Prostate gland (tissue), 2 donors: ENCODE measurements around the gene OAS3. TPM values are rescaled to one million over a fixed set of nuclear protein-coding genes. Genes with fewer than 3 reads are reported as not detected.

Experiments
- DNase-seq: peaks from one replicate; pipeline ENCODE4 v3.0.0-alpha.2; 2019; ENCODE audit warnings: low spot score
- H3K27ac ChIP-seq, 2 donors: fragments of 200-600 bp; sonication (generic); 2 replicates each; pipeline ENCODE4 v1.5.1; 2017 to 2019
- H3K27me3 ChIP-seq: fragments of 200-600 bp; sonication (generic); replicated peaks from 2 replicates; pipeline ENCODE4 v1.5.1; 2019; ENCODE audit not compliant: insufficient read depth
- H3K36me3 ChIP-seq, 2 donors: fragments of 200-600 bp; sonication (generic); 1 replicate in 1 of 2; 2 replicates in 1 of 2; pipeline versions ENCODE4 v1.5.1 to v1.8.1; 2017 to 2019
- H3K4me1 ChIP-seq: fragments of 200-600 bp; sonication (generic); replicated peaks from 2 replicates; pipeline ENCODE4 v1.5.1; 2019
- H3K4me3 ChIP-seq, 2 donors: fragments of 200-600 bp; sonication (generic); 2 replicates each; pipeline ENCODE4 v1.5.1; 2017 to 2019
- H3K9me3 ChIP-seq: fragments of 200-600 bp; sonication (generic); 2 replicates; pipeline ENCODE4 v1.5.1; 2017
- POLR2A ChIP-seq: fragments of 450-650 bp; IDR thresholded peaks from one replicate; pipeline ENCODE4 v1.6.1; 2016; ENCODE audit warnings: antibody characterized with exemption, mild to moderate bottlenecking
- POLR2AphosphoS5 ChIP-seq: sonication (generic); formaldehyde crosslinking; IDR thresholded peaks from one replicate; pipeline ENCODE4 v1.6.1; 2017; ENCODE audit warnings: antibody characterized with exemption
- WGBS: methylation state at CpG from one replicate; pipeline ENCODE4 v1.1.5; 2018; 5-methylcytosine and 5-hydroxymethylcytosine counted together
- intact Hi-C: fragments of 100-400 bp; cut with DNase I; formaldehyde crosslinking; loops from one replicate; pipeline ENCODE4 v1.14.2; 2022
- total RNA-seq, 2 donors: library from RNA; depleted of rRNA; stranded (reverse); fragments of >200 nt; gene quantifications; one replicate each; pipeline ENCODE4 v1.1.0, GENCODE V29; 2016
- TF ChIP-seq, protein P1 (sequence below), 4 experiments: fragments of 200-600 bp in 2 of 4; fragments of 450-650 bp in 2 of 4; sonication (generic) in 2 of 4; IDR thresholded peaks; 1 replicate in 3 of 4; 2 replicates in 1 of 4; pipeline ENCODE4 v1.5.1; 2016 to 2019; ENCODE audit warnings: antibody characterized with exemption in 4 of 4, mild to moderate bottlenecking in 2 of 4, moderate library complexity in 2 of 4

OAS3 gene
- total RNA-seq, 2 donors from 2014 or later, result 8.7 to 11.2 TPM

DNA sequence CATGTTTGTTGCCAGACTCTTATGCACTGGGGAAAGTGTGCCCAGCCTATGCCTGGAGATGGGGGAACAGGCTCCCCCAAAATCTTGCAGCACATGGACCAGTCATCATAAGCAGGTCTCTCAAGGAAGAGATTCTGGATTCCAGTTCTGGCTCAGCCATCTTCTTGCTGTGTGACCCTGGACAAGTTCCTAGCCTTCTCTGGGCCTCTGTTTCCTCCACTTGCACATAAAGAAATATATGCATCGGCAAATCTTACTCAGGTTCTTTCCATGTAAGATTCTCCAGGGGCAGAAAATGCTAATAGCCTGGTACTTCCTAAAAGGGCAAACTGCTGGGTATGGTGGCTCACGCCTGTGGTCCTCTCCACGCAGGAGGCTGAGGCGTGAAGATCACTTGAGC, 7.2 kb downstream of the OAS3 start:
- no peaks in the 10 kb centered on the region for H3K27me3 ChIP-seq
- TF ChIP-seq, protein P1, sequence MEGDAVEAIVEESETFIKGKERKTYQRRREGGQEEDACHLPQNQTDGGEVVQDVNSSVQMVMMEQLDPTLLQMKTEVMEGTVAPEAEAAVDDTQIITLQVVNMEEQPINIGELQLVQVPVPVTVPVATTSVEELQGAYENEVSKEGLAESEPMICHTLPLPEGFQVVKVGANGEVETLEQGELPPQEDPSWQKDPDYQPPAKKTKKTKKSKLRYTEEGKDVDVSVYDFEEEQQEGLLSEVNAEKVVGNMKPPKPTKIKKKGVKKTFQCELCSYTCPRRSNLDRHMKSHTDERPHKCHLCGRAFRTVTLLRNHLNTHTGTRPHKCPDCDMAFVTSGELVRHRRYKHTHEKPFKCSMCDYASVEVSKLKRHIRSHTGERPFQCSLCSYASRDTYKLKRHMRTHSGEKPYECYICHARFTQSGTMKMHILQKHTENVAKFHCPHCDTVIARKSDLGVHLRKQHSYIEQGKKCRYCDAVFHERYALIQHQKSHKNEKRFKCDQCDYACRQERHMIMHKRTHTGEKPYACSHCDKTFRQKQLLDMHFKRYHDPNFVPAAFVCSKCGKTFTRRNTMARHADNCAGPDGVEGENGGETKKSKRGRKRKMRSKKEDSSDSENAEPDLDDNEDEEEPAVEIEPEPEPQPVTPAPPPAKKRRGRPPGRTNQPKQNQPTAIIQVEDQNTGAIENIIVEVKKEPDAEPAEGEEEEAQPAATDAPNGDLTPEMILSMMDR (IDR thresholded peaks at IDR 0.05), result no peak
- no peak for TF ChIP-seq POLR2AphosphoS5
- TF ChIP-seq POLR2A, result no peak

DNA sequence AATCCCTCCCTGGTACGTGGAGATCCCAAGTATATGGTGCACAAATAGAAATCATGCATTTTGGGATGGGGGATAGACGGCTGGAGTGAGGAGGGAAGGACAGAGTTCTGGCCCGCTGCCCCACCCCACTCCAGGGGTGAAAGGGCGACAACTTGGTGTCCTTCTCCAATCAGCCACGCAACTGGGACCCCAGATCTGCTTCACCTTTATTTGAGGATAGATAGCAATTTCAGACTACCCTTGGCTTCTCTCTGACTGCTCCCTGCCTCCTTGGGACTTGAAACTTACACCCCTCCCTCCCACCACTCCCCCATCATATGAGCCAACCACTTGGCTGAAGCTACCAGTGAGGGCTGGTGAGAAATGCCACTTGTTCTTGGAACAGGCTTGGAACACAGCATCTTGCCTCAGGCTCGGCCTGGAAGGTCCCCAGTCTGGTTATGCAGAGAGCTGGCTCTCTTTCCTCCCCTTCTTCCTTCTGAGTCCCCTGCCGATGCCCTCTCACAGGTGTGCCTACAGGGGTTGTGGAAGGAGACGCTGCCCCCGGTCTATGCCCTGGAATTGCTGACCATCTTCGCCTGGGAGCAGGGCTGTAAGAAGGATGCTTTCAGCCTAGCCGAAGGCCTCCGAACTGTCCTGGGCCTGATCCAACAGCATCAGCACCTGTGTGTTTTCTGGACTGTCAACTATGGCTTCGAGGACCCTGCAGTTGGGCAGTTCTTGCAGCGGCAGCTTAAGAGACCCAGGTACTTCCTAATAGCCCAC, 8.1 kb downstream of the OAS3 start:
- no peaks in the 10 kb centered on the region for H3K36me3 ChIP-seq
- intact Hi-C loops, result no loop called here
- no peak for TF ChIP-seq POLR2AphosphoS5
- TF ChIP-seq POLR2A, result no peak
- TF ChIP-seq, protein P1 (IDR thresholded peaks at IDR 0.05), result no peak
- H3K4me3 ChIP-seq, result no peak overlapping the region
- H3K9me3 ChIP-seq, result no peaks in the 10 kb centered on the region
- no peak overlapping the region for H3K27ac ChIP-seq
- no peaks in the 10 kb centered on the region for H3K4me1 ChIP-seq
- H3K27me3 ChIP-seq, result no peaks in the 10 kb centered on the region
- DNase-seq, result no peak
- 86% methylated on average over 14 of the region's 14 CpGs for WGBS

More for the DNA sequence above, 7.2 kb downstream of the OAS3 start:
- DNase-seq, result no peak
- Histone ChIP-seq H3K36me3 (no peaks in the 10 kb centered on the region), H3K27ac (no peak overlapping the region), H3K4me1 (no peaks in the 10 kb centered on the region), H3K9me3 (no peaks in the 10 kb centered on the region), H3K4me3 (no peak overlapping the region)
- WGBS, result 93% methylated on average over 4 of the region's 4 CpGs
- intact Hi-C loops, result no loop called here

DNA sequence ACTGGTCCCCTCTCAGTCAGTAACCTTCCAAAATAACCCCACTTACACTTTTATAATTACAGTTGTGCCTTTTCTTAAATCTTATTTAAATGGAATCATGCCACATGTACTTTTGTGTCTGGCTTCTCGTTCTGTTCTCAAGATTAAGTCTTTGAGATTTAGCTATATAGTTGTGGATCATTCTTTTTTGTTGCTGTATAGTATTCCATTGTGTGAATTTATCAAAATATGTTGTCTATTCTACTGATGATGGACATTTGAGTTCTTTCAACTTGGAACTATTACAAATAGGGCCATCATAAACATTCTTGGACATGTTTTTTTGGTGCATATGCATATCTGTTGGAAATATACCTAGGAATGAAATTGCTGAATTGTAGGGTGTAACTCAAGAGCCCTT, 9.0 kb downstream of the OAS3 start:
- no peak for DNase-seq
- Histone ChIP-seq H3K27ac (no peak overlapping the region), H3K4me1 (no peaks in the 10 kb centered on the region), H3K4me3 (no peak overlapping the region), H3K9me3 (no peaks in the 10 kb centered on the region), H3K36me3 (no peaks in the 10 kb centered on the region), H3K27me3 (no peaks in the 10 kb centered on the region)
- no peak for TF ChIP-seq POLR2A
- no peak for TF ChIP-seq POLR2AphosphoS5
- TF ChIP-seq, protein P1 (IDR thresholded peaks at IDR 0.05), result no peak
- WGBS, result 0% methylated on average over 1 of the region's 1 CpG
- intact Hi-C loops, result no loop called here

DNA sequence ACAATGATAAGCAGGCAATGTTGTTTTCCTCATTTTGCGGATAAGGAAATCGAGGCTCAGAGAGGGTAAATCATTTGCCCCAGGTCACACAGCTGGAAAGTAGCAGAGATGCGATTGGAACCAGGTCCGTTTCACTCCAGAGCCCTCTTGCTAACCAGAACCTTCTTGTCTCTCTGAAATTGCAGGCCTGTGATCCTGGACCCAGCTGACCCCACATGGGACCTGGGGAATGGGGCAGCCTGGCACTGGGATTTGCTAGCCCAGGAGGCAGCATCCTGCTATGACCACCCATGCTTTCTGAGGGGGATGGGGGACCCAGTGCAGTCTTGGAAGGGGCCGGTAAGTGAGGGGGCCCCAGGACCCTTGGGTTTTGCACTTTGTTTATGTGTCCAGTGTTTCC, 9.5 kb downstream of the OAS3 start:
- Histone ChIP-seq H3K36me3 (no peaks in the 10 kb centered on the region), H3K4me1 (no peaks in the 10 kb centered on the region), H3K27me3 (no peaks in the 10 kb centered on the region), H3K27ac (no peak overlapping the region), H3K4me3 (no peak overlapping the region), H3K9me3 (no peaks in the 10 kb centered on the region)
- TF ChIP-seq POLR2A, result no peak
- no peak for TF ChIP-seq POLR2AphosphoS5
- TF ChIP-seq, protein P1 (IDR thresholded peaks at IDR 0.05), result no peak
- intact Hi-C loops, result no loop called here
- WGBS, result 94% methylated on average over 5 of the region's 5 CpGs
- DNase-seq, result no peak

DNA sequence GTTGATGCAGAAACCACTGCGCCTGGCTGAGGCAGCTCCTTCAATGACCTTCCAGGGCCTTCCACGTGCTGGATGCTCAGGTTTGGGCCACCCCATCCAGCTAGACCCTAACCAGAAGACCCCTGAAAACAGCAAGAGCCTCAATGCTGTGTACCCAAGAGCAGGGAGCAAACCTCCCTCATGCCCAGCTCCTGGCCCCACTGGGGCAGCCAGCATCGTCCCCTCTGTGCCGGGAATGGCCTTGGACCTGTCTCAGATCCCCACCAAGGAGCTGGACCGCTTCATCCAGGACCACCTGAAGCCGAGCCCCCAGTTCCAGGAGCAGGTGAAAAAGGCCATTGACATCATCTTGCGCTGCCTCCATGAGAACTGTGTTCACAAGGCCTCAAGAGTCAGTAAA, 10.5 kb downstream of the OAS3 start:
- no peak for DNase-seq
- Histone ChIP-seq H3K27ac (no peak overlapping the region), H3K4me3 (no peak overlapping the region), H3K9me3 (no peaks in the 10 kb centered on the region), H3K36me3 (no peaks in the 10 kb centered on the region), H3K27me3 (no peaks in the 10 kb centered on the region), H3K4me1 (no peaks in the 10 kb centered on the region)
- TF ChIP-seq, protein P1 (IDR thresholded peaks at IDR 0.05), result no peak
- no peak for TF ChIP-seq POLR2AphosphoS5
- TF ChIP-seq POLR2A, result no peak
- intact Hi-C loops, result no loop called here
- 92% methylated on average over 7 of the region's 7 CpGs for WGBS
